ENCODE data around the gene MAPK11. TPM values are rescaled to one million over a fixed set of nuclear protein-coding genes. Genes with fewer than 3 reads are reported as not detected.

The MAPK11 gene
- total RNA-seq, 4 donors from 2014 or later: 0.65 to 8.1 (median 2.9) TPM

DNA sequence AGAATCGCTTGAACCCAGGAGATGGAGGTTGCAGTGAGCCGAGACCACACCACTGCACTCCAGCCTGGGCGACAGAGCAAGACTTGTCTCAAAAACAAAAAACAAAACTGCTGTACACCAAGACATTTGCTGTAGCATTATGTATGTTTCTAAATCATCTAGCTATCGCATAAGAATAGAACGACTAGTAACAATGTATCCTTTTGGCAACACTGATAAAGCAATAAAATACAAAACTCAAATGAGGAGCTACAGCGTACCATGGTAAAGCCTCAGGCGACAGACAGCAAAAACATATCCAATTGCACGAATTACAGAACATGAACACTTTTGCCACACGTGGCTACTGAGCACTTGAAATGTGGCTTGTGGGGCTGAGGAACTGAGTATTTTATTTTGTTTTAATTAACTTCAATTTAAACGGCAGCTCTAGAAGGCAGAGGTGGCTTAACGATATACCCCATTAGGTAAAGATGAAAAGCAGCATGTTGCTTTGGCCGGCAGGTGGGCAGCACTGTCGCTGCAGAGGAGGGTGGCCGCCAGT, 27.7 kb downstream of the MAPK11 start:
- no peak for TF ChIP-seq CTCF (IDR thresholded peaks at IDR 0.05)
- TF ChIP-seq POLR2A (IDR thresholded peaks at IDR 0.05): no peak
- no peak overlapping the region for H3K4me3 ChIP-seq (ENCODE audit: low read depth, poor library complexity, severe bottlenecking)
- 39 to 42% methylated on average over 14 of the region's 14 CpGs for WGBS, 2 donors
- intact Hi-C loops (cut with DNase I; ENCODE audit: low total_unique reads): no loop called here
- DNase-seq (ENCODE audit: low spot score in 2 of 2): no peak

DNA sequence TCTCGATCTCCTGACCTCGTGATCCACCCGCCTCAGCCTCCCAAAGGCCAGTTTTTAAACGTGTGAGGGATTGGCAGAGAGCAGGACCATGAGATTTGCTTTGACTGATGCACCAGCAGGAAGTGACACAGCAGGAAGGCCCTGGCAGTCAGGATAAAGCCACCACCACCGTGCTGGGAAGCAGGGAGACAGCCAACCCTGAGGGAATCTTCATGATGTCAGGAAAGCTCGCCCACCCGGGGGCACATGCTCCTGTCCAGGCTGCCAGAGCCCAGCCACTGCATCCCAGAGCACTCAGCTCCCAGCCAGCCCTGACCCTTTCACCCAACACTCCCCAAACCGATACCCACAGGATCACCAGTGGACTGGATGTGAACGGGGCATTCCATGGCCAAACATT, 31.4 kb downstream of the MAPK11 start:
- intact Hi-C loops (cut with DNase I; ENCODE audit: low total_unique reads): no loop called here
- no peak for DNase-seq (ENCODE audit: low spot score in 2 of 2)
- WGBS, 2 donors: 86 to 93% methylated on average over 9 of the region's 9 CpGs
- H3K4me3 ChIP-seq (ENCODE audit: low read depth, poor library complexity, severe bottlenecking): no peak overlapping the region
- TF ChIP-seq CTCF (IDR thresholded peaks at IDR 0.05) (no peak), POLR2A (IDR thresholded peaks at IDR 0.05) (no peak)

DNA sequence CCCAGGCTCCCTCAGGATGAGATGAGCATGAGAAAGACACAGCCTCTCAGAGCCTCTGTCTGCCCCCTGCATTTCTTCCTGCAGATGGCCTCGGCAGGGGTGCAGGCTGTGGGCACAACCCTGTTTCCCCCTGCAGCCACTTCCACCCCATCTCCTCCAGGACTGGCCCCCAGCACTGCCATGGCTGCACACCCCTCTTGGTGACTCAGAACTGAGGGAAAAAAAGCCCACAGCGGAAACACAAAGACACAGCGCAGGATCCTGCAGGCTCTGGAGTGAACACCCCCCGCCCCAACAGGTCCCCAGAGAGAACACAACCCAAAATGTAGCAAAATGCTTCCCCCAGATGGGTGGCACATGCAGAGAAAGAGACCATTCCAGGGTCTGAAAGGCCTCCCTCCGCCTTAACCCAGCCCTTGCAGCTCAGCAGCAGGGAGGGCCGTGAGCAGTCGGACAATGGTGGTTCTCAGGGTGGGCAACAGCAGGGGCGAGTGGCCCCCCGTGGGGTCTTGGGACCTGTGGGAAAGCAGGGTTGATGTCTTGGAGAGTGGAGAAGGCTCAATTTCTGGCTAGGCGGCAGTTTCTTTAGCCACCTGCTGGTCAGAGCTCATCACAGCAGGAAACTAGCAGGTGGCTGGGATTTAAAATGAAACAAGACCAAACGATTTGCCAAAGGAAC, 33.3 kb downstream of the MAPK11 start:
- no peak for DNase-seq (ENCODE audit: low spot score in 2 of 2)
- TF ChIP-seq CTCF (IDR thresholded peaks at IDR 0.05): no peak
- no peak for TF ChIP-seq POLR2A (IDR thresholded peaks at IDR 0.05)
- 70 to 71% methylated on average over 10 to 11 of the region's 11 CpGs for WGBS, 2 donors
- intact Hi-C loops (cut with DNase I; ENCODE audit: low total_unique reads): no loop called here
- no peak overlapping the region for H3K4me3 ChIP-seq (ENCODE audit: low read depth, poor library complexity, severe bottlenecking)

GRCh38 chr22:50233223-50233622, 37.0 kb downstream of the MAPK11 start:
- 88 to 94% methylated on average over 18 of the region's 18 CpGs for WGBS, 2 donors
- intact Hi-C loops (cut with DNase I; ENCODE audit: low total_unique reads): no loop called here
- TF ChIP-seq CTCF (IDR thresholded peaks at IDR 0.05) (no peak), POLR2A (IDR thresholded peaks at IDR 0.05) (no peak)
- no peak overlapping the region for H3K4me3 ChIP-seq (ENCODE audit: low read depth, poor library complexity, severe bottlenecking)
- DNase-seq (ENCODE audit: low spot score in 2 of 2): no peak

- intact Hi-C loops (cut with DNase I; ENCODE audit: low total_unique reads): no loop called here
- no peak overlapping the region for H3K4me3 ChIP-seq (ENCODE audit: low read depth, poor library complexity, severe bottlenecking)
- no peak for DNase-seq (ENCODE audit: low spot score in 2 of 2)
- TF ChIP-seq CTCF (IDR thresholded peaks at IDR 0.05): no peak
- TF ChIP-seq POLR2A (IDR thresholded peaks at IDR 0.05): no peak
- 92 to 93% methylated on average over 20 of the region's 20 CpGs for WGBS, 2 donors
Observed at GRCh38 chr22:50232481-50233151, 37.6 kb downstream of the MAPK11 start.

Measured in lower leg skin (tissue), 4 donors.